Suppressor macrophage treated with lipopolysaccharide for 1 hour (primary cell): ENCODE measurements around the gene VASP.

Source experiments
- DNase-seq, 3 donors: peaks; one replicate each; pipeline ENCODE4 v3.0.0-alpha.2; 2020 to 2022

VASP gene

GRCh38 chr19:45515807-45516401 is 8.6 kb downstream of the VASP start:
- peak; percentile 73 to 84 (median 83) for DNase-seq

- DNase-seq: no peak
Observed at GRCh38 chr19:45517238-45517637, 10.0 kb downstream of the VASP start.

GRCh38 chr19:45517641-45518468 is 10.6 kb downstream of the VASP start:
- no peak for DNase-seq

- no peak for DNase-seq
Observed at GRCh38 chr19:45518469-45518826, 11.2 kb downstream of the VASP start.

GRCh38 chr19:45522010-45522941 is 15.0 kb downstream of the VASP start:
- DNase-seq: no peak

GRCh38 chr19:45523642-45524256 is 16.5 kb downstream of the VASP start:
- peak; percentile 82 to 91 (median 88) for DNase-seq

- no peak for DNase-seq
Observed at GRCh38 chr19:45524575-45525129, 17.4 kb downstream of the VASP start.

GRCh38 chr19:45526143-45526542 is 18.9 kb downstream of the VASP start:
- DNase-seq: peak; percentile 74 to 89 (median 80)

GRCh38 chr19:45526971-45527370 is 19.7 kb downstream of the VASP start:
- no peak for DNase-seq

- DNase-seq: no peak
Observed at GRCh38 chr19:45527731-45528130, 20.5 kb downstream of the VASP start.

- no peak for DNase-seq
Observed at GRCh38 chr19:45528149-45528743, 21.0 kb downstream of the VASP start.

- DNase-seq: no peak
Observed at GRCh38 chr19:45528744-45529419, 21.6 kb downstream of the VASP start.

- no peak for DNase-seq
Observed at GRCh38 chr19:45529420-45529785, 22.1 kb downstream of the VASP start.

GRCh38 chr19:45531349-45531748 is 24.1 kb downstream of the VASP start:
- no peak for DNase-seq

GRCh38 chr19:45539459-45539858 is 32.2 kb downstream of the VASP start:
- no peak for DNase-seq

- no peak for DNase-seq
Observed at GRCh38 chr19:45542234-45542668, 35.0 kb downstream of the VASP start.

- no peak for DNase-seq
Observed at GRCh38 chr19:45547211-45547770, 40.0 kb downstream of the VASP start.

GRCh38 chr19:45547965-45548609 is 40.8 kb downstream of the VASP start:
- no peak for DNase-seq

GRCh38 chr19:45553464-45553863 is 46.2 kb downstream of the VASP start:
- DNase-seq: no peak

- DNase-seq: no peak
Observed at GRCh38 chr19:45554481-45554880, 47.2 kb downstream of the VASP start.

GRCh38 chr19:45556835-45557234 is 49.6 kb downstream of the VASP start:
- DNase-seq: no peak
